PC-3 (cell line): ENCODE measurements around the gene SIK1. TPM values are rescaled to one million over a fixed set of nuclear protein-coding genes. Genes with fewer than 3 reads are reported as not detected.
"Not testable (repeated sequence)": the region's sequence is repeated elsewhere in the genome, so short reads cannot be mapped to it uniquely, and the experiment has no call there.

Source experiments
- ATAC-seq: fragments of 200-7000 bp; cut with Tn5 transposase; 2 replicates; pipeline ENCODE4 v1.9.1; 2020; ENCODE audit warnings: mild to moderate bottlenecking, moderate library complexity
- BruUV-seq: library from RNA; stranded (reverse); fragments of 400-500 nt; replicated peaks from 2 replicates; lab custom pipeline; 2021; lab: Mats Ljungman, UMichigan
- CTCF ChIA-PET: fragments of 300-600 bp; sonication (Branson Sonifier 250); formaldehyde crosslinking; loops from one replicate; lab custom pipeline; 2022; ENCODE audit warnings: antibody characterized with exemption; lab: Charles Lee
- POLR2A ChIA-PET: fragments of 300-600 bp; sonication (Branson Sonifier 250); formaldehyde crosslinking; loops from one replicate; lab custom pipeline; 2022; ENCODE audit warnings: antibody characterized with exemption; ENCODE audit not compliant: unreplicated experiment; lab: Charles Lee
- DNase-seq: peaks from one replicate; pipeline ENCODE4 v3.0.0-alpha.2; 2015
- H2AFZ ChIP-seq: fragments of 300-600 bp; sonication (generic); 2 replicates; pipeline ENCODE4 v1.6.0; 2016; ENCODE audit warnings: antibody characterized with exemption, low read length
- H3F3A ChIP-seq: fragments of 300-600 bp; sonication (generic); one replicate; pipeline ENCODE4 v1.6.0; 2017; ENCODE audit warnings: antibody characterized with exemption, low read length, control low read depth, mild to moderate bottlenecking; ENCODE audit not compliant: unreplicated experiment
- H3K27ac ChIP-seq: fragments of 300-600 bp; sonication (generic); 2 replicates; pipeline ENCODE4 v1.5.1; 2016; ENCODE audit warnings: mild to moderate bottlenecking, low read length
- H3K27me3 ChIP-seq: fragments of 300-600 bp; sonication (generic); 2 replicates; pipeline ENCODE4 v1.6.1; 2016; ENCODE audit warnings: low read length, mixed read lengths
- H3K36me3 ChIP-seq: fragments of 300-600 bp; sonication (generic); 2 replicates; pipeline ENCODE4 v1.6.1; 2016; ENCODE audit warnings: low read depth, mixed run types, low read length, mixed read lengths
- H3K4me1 ChIP-seq: fragments of 300-600 bp; sonication (generic); 2 replicates; pipeline ENCODE4 v1.5.1; 2016; ENCODE audit warnings: low read length; ENCODE audit not compliant: insufficient read depth
- H3K4me2 ChIP-seq: fragments of 300-600 bp; sonication (generic); 2 replicates; pipeline ENCODE4 v1.6.0; 2016; ENCODE audit warnings: low read length
- H3K4me3 ChIP-seq: fragments of 300-600 bp; sonication (generic); 2 replicates; pipeline ENCODE4 v1.5.1; 2016; ENCODE audit warnings: mild to moderate bottlenecking, low read length, mixed read lengths
- H3K79me2 ChIP-seq: fragments of 300-600 bp; sonication (generic); 2 replicates; pipeline ENCODE4 v1.6.1; 2017; ENCODE audit warnings: low read length, mixed read lengths
- H3K9ac ChIP-seq: fragments of 300-600 bp; sonication (generic); 2 replicates; pipeline ENCODE4 v1.6.0; 2016; ENCODE audit warnings: mild to moderate bottlenecking, low read length
- H3K9me2 ChIP-seq: fragments of 300-600 bp; sonication (generic); replicated peaks from 2 replicates; pipeline ENCODE4 v1.6.1; 2016; ENCODE audit warnings: mixed run types, low read length, mixed read lengths
- H3K9me3 ChIP-seq: fragments of 300-600 bp; sonication (generic); 2 replicates; pipeline ENCODE4 v1.6.1; 2016; ENCODE audit warnings: low read length, mixed read lengths
- H4K20me1 ChIP-seq: fragments of 300-600 bp; sonication (generic); 2 replicates; pipeline ENCODE4 v1.6.1; 2016; ENCODE audit warnings: low read length, mixed read lengths
- intact Hi-C: fragments of 100-400 bp; cut with micrococcal nuclease; formaldehyde crosslinking; loops from 2 replicates; pipeline ENCODE4 v1.9.0; 2023
- total RNA-seq: library from RNA; depleted of rRNA; stranded (reverse); fragments of >200 nt; gene quantifications from 2 replicates; pipeline ENCODE4 v1.2.3, GENCODE V29; 2014

The SIK1 gene
- total RNA-seq, 1 experiment from 2014 or later, result 107 TPM

DNA sequence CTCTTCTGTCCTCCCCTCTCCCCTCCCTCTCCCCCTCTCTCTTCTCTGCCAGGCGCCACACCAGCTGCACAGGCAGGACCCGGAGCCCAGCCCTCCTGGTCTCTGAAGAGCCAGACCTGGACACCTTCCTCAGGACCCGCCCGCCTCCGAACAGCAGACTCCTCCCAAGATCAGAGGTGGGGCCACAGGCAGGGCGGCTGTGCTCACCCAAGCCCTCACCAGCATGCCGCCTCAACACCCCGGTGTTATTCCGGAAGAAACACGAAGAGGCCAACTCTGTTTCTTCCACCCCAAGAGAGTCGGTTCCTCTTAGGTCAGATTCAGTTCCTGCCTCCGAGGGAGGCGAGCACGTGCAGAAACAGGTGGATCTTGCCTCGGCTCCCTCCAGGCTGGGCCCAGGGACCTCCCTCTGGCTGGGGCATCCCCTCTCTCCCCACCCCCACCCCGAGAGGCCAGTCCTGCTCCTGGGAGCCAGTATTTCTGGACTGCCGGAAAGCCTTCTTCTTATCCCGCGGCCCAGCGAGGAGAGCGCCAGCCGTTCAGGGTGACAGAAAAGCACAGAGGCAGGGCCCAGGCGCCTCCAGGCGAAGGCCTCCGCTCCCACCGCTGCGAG is 16.4 kb downstream of the SIK1 start:
- H3K4me3 ChIP-seq, H3K9ac ChIP-seq, H3K9me3 ChIP-seq, H3F3A ChIP-seq, ATAC-seq, H3K9me2 ChIP-seq, DNase-seq, BruUV-seq, POLR2A ChIA-PET, H3K27ac ChIP-seq, H3K4me2 ChIP-seq, CTCF ChIA-PET, H4K20me1 ChIP-seq, H3K79me2 ChIP-seq, H3K4me1 ChIP-seq, H3K36me3 ChIP-seq, H2AFZ ChIP-seq, intact Hi-C loops, H3K27me3 ChIP-seq: not testable (repeated sequence)

DNA sequence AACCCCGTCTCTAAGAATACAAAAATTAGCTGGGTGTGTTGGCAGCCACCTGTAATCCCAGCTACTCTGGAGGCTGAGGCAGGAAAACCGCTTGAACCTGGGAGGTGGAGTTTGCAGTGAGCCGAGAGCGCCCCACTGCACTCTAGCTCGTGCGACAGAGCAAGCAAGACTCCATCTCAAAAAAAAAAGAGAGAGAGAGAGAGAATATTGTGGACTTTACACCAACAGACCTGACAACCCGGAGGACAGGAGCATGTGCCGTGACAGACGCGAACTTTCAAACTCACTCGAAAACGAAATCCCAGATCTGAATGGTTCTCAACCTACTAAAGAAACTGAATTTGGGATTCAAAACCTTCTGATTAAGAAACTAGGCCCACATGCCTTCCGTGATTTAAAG is 19.8 kb downstream of the SIK1 start:
- H3K9me2 ChIP-seq, CTCF ChIA-PET, H2AFZ ChIP-seq, H3K27ac ChIP-seq, DNase-seq, H3K9me3 ChIP-seq, H3F3A ChIP-seq, H3K79me2 ChIP-seq, H3K4me3 ChIP-seq, H3K4me1 ChIP-seq, H4K20me1 ChIP-seq, H3K9ac ChIP-seq, ATAC-seq, H3K36me3 ChIP-seq, BruUV-seq, H3K4me2 ChIP-seq, H3K27me3 ChIP-seq, POLR2A ChIA-PET, intact Hi-C loops: not testable (repeated sequence)

GRCh38 chr21:43404450-43404849 is 22.5 kb downstream of the SIK1 start:
- H3K4me3 ChIP-seq, ATAC-seq, H3F3A ChIP-seq, H3K4me1 ChIP-seq, H3K9me2 ChIP-seq, H4K20me1 ChIP-seq, H2AFZ ChIP-seq, H3K27me3 ChIP-seq, H3K79me2 ChIP-seq, H3K9me3 ChIP-seq, CTCF ChIA-PET, POLR2A ChIA-PET, BruUV-seq, H3K9ac ChIP-seq, intact Hi-C loops, H3K4me2 ChIP-seq, H3K27ac ChIP-seq, DNase-seq, H3K36me3 ChIP-seq: not testable (repeated sequence)

DNA sequence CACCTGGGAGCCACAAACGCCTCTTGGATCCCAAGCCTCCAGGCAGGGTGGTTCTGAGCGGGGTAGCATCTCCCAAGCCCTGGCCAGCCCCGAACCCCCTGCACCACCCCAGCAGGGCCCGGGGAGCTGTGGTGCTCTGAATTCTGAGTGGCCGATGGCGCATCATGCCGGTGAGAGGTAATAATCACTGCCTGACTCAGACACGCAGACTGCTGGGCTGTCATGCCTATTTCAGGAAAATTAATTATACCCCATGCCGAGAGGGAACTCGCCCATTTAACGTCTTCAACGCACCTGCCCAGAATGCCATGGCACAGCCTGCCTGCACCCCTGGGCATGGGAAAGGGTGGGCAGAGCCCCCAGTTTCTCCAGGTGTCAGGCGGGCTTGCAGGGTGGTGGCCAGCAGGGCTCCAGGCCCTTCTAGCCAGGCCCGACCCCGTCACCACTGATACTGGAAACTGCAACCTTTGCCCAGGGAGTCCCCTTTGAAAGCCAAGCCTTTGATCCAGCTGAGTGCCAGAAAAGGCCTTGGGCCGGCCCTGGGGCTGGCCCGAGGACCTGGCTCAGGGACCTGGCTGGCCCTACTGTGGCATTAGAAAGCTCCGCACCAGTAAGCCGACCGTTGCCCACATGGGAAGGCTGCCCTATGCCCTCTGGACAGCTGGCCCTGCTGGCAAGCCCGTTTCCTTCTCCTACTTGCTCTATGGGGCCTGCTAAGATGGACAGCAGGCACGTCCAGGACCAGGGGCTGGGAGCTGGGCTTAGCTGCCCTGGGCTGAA is 23.1 kb downstream of the SIK1 start:
- H3K9me3 ChIP-seq, intact Hi-C loops, H3K9me2 ChIP-seq, H3K36me3 ChIP-seq, H3K4me1 ChIP-seq, CTCF ChIA-PET, H3K9ac ChIP-seq, H3K79me2 ChIP-seq, DNase-seq, H3K27ac ChIP-seq, H4K20me1 ChIP-seq, BruUV-seq, ATAC-seq, H2AFZ ChIP-seq, POLR2A ChIA-PET, H3K27me3 ChIP-seq, H3K4me2 ChIP-seq, H3K4me3 ChIP-seq, H3F3A ChIP-seq: not testable (repeated sequence)

DNA sequence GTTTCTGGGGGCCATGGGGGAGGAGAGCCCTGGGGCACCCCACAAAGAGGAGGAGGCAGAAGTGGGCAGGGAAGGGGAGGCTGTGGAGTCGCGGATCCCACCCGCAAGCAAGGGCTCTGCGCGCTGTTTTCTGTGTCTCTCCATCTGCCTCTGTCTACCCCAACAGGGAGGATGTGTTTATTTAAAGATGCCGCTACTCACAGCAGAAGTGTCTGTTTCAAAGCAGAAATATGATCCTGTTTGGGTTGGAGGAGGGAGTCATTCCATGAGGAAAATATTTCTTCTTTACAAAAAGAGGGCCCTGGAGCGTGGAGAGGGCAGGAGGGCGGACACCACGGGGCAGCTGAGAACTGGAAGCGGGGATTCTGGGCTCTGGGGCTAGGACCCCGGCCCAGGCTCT is 25.8 kb downstream of the SIK1 start:
- H3K9me2 ChIP-seq, H3K4me3 ChIP-seq, H3K4me1 ChIP-seq, H2AFZ ChIP-seq, H3K36me3 ChIP-seq, H3K79me2 ChIP-seq, H3K4me2 ChIP-seq, ATAC-seq, H3K9ac ChIP-seq, CTCF ChIA-PET, H4K20me1 ChIP-seq, H3K27ac ChIP-seq, BruUV-seq, H3K27me3 ChIP-seq, H3K9me3 ChIP-seq, DNase-seq, H3F3A ChIP-seq, intact Hi-C loops, POLR2A ChIA-PET: not testable (repeated sequence)

DNA sequence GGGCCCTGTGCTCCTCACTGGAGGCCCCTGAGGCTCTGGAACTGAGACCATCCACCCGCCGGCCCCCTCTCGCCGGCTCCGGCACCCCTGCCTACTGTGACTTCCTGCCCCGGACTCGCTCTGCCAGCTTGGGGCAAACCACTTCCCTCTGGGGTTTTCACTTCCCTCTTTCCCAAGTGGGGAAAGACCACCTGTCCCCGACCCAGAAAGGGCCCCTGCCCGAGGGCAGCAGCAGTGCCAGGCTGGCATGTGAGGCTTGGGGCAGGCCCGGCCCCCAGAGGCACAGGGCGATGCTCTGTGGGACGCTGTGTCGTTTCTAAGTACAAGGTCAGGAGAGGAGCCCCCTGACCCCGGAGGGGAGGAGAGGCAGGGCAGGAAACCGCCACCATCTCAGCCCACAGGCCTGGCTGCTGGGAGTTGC is 27.3 kb downstream of the SIK1 start:
- H3K9me2 ChIP-seq, CTCF ChIA-PET, BruUV-seq, H4K20me1 ChIP-seq, H3K9ac ChIP-seq, intact Hi-C loops, H3F3A ChIP-seq, H3K4me2 ChIP-seq, H3K27me3 ChIP-seq, H2AFZ ChIP-seq, H3K4me1 ChIP-seq, H3K9me3 ChIP-seq, H3K27ac ChIP-seq, DNase-seq, H3K79me2 ChIP-seq, POLR2A ChIA-PET, H3K36me3 ChIP-seq, ATAC-seq, H3K4me3 ChIP-seq: not testable (repeated sequence)
